Stimulated activated CD4-positive, alpha-beta T cell treated with anti-CD3 and anti-CD28 coated beads, Interleukin-2, amount 100 ng/mL, for 48 hours (primary cell): ENCODE measurements around the gene IL4R.
"Not testable (repeated sequence)": the region's sequence is repeated elsewhere in the genome, so short reads cannot be mapped to it uniquely, and the experiment has no call there.

Source experiments
- DNase-seq, 2 donors: peaks; one replicate each; pipeline ENCODE4 v3.0.0-alpha.2; 2020

IL4R gene

GRCh38 chr16:27408012-27408601, 94.3 kb downstream of the IL4R start:
- DNase-seq = no peak

- DNase-seq = no peak
Observed at GRCh38 chr16:27408602-27409031, 94.8 kb downstream of the IL4R start.

GRCh38 chr16:27409958-27410357, 96.2 kb downstream of the IL4R start:
- not testable (repeated sequence) for DNase-seq

- DNase-seq = no peak
Observed at GRCh38 chr16:27410761-27411160, 97.0 kb downstream of the IL4R start.

GRCh38 chr16:27413956-27414355, 100.2 kb downstream of the IL4R start:
- no peak for DNase-seq
